Stimulated activated CD4-positive, alpha-beta T cell treated with anti-CD3 and anti-CD28 coated beads, Interleukin-1b, Interleukin-23, amount 100 ng/mL, for 24 hours (primary cell): ENCODE data around the gene PPP1R12B.
"Not testable (repeated sequence)": the region's sequence is repeated elsewhere in the genome, so short reads cannot be mapped to it uniquely, and the experiment has no call there.

Experiments
- DNase-seq, 4 experiments: peaks; one replicate each; pipeline ENCODE4 v3.0.0-alpha.2; 2020; ENCODE audit warnings: low read depth in 4 of 4, low spot score in 1 of 4

PPP1R12B gene

DNA sequence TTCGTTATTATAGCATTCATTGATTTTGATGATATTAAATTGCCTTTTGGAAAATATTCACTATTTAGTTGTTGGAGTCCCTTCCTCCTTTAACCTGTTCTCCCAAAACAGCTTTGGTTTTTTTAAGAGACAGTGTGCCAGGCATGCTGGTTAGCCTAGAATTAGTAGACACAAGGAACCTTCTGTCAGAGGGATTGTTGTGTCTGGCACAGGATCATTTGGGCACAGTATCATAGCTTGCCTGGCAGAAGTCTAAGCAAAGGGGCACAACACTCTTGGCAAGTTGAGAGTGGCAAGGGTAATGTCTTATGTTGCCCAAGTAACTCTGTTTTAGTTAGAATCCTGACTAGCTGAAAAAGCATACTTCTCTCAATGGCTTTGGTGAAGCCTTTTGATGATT is 49.9 kb downstream of the PPP1R12B start:
- DNase-seq = not testable (repeated sequence)

DNA sequence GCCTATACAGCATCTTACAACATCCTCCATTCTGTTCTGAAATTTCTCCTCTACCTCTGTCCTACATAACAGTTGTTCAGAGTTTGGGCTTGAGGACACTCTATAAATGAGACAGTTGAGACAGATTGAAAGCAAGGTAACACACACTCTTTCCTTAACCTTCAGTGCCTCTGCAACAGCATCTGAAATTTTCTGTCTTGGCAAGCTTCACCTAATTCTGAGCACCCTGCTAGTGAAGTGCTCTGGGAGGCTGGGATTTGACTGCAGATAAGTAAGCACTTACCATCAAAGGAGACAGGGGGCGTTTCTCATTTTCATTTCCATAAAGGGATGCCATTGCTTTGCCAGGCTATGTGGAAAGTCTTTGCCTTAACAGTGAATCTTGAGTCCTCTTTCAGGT is 53.3 kb downstream of the PPP1R12B start:
- not testable (repeated sequence) for DNase-seq

DNA sequence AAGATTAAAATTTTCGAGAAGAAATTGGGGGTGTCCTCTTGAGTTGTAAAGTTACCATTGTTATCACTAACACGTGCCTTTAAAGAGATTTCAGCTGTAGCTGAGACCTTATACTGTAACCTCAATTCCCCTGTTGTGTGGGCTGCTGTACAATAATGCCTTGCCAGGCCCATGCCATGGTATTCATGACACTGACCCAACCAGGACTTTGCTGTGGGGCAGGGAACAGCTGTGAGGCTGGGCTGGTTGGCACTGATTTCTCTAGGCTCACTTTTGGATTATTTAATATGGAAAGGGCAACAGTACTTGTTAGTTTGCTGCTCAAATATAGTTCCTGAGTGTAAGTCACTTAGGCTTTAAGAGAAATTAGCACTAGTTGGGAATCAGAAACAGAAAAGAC is 54.9 kb downstream of the PPP1R12B start:
- not testable (repeated sequence) for DNase-seq

DNA sequence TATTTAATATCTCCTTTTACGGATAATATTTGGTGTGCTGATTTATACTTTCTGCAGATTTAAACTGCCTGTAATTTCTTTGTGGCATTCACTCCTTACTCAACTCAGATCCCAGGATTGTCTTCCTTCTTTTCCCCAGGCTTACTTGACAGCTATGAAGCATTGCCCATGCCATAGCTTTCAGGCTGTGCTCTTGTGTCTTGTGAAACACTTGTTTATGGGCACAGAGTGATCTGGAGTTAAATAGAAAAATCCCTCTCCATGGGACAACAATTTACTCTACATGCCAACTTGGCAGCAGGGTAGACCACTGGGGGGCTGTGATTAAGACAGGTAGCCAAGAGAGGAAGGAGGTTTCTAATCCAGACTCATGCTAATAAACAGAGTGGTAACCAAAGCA is 57.4 kb downstream of the PPP1R12B start:
- DNase-seq = no peak

DNA sequence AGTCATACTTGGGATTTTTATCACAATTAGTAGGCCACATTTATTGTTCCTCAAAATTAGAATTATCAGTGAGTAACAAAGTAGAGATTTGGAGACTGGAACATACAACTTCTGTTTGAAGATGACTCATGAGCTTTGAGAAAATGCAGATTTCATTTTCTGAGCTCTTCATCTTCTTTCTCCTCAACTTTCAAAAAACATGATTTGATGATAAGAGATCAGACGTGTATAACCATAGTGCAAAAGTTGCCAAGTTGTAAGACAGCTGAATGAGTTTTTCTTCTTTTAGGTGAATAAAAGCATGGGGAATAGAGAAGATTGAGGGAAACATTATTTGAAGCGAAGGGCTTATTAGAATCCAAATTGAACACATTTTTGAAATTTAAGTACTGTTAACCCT is 58.4 kb downstream of the PPP1R12B start:
- DNase-seq = not testable (repeated sequence)

DNA sequence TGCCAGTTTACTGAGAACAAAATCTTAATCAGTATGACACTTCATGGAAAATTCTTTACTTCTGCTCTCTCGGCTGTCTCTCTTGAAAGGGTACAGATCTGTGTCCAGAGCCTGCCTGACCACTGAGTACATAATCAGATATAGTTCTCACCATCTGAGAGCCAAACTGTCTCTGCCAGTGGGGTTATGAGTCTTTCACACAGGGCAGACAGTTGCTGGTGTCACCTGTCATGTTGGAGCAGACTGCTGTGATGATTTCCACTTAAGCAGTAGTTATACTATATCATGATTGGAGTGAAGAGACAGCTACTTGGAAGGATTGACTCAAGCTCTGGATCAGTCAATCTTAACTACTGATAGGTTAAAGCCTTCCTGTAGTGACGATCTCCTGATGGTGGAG is 58.9 kb downstream of the PPP1R12B start:
- not testable (repeated sequence) for DNase-seq

DNA sequence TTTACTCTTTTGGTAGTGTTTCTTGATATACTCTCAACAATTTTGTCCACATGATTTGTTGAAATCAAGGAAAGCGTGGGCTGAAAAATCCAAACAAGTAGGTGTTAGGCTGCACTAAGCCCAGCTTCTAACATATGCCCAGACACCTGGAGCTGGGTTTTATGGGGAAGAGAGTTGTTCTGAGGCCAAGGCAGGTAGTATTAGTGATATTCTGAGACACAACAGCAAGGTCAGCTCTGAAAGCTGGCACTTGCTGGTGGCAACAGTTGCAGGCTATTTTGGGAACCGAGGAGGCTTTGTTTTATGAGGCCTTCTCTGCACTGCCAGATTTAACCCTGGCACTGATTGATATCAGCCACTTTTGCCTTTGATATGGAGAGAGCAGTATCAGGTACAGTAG is 61.8 kb downstream of the PPP1R12B start:
- DNase-seq = not testable (repeated sequence)

DNA sequence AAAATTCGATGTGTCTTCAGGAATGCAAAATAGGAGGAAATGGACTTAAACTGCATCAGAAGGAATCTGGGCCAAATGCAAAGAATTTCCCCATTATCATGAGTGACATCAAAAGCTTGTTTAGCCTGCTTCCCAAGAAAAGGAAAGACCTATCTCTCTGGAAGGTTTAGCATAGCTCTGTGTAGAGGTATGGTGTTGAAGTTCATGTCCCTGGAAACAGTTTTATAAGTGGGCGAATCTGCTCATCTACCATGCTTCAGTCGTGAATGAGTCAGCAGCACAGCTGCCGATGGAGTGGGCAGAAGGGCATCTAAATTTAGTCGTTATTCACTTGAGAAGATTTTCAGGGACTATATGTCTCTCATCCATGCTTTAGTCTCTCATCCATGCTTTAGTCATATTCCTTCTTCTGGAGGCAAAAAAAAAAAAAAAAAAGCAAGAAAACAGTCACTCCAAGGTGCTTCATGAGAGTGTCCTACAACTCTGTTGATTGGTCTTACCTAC is 62.4 kb downstream of the PPP1R12B start:
- not testable (repeated sequence) for DNase-seq

DNA sequence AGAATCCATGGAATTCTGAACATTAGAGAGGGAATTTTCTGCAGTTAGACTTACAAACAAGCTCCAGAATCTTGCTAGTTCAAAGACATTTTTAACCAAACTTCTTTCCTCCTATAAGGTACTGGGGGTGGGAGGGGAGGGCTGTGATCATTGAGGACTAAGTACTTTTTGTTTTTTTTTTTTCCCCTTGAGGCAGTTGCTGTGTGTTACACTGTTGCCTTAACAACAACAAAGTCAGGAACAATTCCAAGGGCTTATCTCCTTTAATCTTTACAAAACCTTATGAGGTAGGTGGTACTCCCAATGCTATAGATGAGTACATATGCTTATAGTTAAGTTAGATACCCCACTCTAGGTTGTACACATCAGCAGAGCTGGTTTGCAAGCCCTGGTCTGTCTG is 62.9 kb downstream of the PPP1R12B start:
- DNase-seq = no peak

DNA sequence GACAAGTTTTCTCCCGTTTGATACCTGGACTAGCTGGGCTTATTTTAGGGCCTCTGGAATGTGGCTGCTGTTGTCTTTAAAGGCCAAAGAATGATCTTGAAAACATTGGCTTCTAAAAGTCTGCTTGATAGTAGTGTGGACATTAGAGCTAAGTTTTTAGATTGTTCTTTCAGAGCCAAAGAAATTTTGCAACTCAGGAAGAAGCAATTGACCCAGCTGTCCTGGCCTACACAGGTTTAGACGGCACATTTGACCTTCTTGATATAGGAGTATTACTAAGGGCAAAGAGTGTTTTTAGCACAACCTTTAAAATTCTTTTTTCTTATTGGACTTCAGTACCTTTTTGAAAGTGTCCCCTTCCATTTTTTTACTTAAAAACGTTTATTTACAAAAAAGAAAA is 63.9 kb downstream of the PPP1R12B start:
- not testable (repeated sequence) for DNase-seq

DNA sequence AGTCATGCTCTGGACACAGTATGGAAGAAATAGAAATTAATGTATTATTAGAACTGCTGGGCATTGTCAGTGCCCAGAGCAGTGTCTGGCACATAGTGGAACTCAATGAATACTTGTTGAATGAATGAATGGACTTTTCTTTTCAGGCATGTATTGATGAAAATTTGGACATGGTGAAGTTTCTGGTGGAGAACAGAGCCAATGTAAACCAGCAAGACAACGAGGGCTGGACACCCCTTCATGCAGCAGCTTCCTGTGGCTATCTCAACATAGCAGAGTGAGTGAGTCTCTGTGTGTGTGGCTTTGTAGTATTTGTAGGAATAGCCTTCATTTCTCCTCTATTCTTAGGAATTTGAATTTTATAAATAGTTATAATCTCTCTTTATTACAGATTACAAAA is 68.1 kb downstream of the PPP1R12B start:
- no peak for DNase-seq

DNA sequence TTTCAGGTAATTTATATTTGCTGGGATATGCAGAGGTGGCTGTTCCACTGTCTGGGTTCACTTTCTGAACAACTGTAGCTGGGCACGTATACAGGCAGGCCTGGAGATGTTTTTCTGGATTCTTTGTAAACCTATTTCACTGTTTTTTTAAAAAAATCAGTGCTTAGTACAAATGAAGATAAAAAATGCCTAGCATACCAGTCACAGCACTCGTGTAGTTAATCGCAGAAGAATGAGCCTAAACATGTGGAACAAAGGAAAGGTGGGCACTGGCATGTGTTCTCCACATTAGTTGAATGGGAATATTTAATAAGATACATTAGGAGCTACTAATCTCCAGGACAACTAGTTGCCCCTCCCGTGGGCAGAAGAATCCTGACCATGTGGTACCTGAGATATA is 68.6 kb downstream of the PPP1R12B start:
- DNase-seq = not testable (repeated sequence)

DNA sequence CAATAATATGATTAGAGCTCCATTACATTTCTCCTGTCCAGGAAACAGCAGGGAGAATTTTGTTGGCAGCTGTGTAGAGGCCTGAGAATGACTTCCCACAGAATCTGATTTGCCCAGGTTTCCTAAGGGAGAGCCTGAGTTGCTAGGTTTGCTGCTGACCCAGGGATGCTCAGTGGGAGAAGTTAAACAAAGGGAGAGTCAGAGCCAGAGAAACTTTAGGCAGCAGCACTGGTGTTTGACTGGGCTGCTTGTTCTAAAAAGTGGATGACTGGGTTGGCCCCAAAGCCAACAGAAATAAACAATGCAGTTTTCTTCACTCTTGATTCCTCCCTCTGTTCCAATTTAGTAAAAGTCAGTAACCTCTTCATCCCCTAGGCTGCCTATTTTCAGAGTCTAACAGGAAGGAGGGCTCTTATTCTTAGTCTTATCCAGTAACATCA is 69.3 kb downstream of the PPP1R12B start:
- DNase-seq = not testable (repeated sequence)

DNA sequence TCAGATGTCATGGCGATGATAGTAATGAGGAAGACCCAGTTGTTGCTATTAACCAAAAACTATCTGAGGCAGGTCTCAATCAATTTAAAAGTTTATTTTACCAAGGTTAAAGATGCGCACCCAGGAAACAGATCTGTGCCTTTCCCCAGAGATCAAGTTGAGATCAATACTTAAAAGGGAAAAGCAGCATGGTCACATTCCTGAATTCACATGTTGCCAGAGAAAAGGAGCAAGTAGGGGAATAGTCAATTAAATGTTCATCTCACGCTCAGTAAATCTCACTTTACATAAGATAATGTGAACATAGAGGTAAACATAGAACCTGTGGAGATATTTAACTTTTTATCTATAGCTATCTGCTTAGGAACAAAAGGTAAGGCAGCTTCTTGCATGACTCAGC is 71.2 kb downstream of the PPP1R12B start:
- not testable (repeated sequence) for DNase-seq

DNA sequence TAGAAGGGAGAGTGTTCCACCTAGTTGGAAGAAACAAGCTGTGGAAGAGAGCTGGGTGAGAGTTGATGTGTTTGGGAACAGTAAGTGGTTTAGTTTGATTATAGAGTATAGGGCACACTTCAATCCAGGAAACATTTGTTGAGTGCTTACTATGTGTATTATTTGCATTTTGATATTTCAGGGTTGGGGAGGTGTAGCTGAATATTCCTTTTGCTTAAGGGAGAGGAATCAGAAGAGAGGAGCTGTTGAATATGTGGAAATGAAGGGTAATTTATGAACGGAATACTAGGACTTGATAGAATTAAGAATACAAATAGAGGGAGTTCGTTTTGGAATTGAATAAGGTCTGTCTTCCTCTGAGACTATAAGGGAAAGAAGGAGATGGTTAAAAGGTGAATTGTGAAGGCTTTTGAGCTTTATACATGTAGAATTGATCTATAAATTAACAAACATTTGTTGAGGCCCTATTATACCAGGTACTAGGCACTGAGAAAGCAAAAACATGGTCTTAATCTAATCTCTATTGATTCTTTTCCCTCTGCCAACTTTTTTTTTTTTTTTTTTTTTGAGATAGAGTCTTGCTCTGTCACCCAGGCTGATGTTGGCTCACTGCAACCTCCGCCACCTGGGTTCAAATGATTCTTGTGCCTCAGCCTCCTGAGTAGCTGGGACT is 72.1 kb downstream of the PPP1R12B start:
- DNase-seq = not testable (repeated sequence)

DNA sequence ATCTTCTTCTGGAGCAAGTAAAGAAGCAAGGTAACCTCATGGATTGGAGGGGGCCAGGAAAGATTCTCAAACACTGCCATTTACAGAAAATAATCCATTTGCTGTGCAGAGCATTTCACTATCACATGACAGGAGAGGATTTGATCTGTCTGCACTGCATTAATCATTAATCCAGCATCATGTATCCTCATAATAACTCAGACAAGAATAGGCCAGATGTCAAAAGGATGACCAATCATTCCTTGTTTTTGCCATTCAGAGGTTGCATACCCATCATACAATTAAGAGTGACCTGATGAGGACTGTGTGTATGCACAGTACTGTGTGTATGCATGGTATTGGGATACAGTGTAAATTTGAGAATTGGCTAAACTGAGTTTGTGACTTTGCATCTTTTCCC is 74.2 kb downstream of the PPP1R12B start:
- DNase-seq = not testable (repeated sequence)

DNA sequence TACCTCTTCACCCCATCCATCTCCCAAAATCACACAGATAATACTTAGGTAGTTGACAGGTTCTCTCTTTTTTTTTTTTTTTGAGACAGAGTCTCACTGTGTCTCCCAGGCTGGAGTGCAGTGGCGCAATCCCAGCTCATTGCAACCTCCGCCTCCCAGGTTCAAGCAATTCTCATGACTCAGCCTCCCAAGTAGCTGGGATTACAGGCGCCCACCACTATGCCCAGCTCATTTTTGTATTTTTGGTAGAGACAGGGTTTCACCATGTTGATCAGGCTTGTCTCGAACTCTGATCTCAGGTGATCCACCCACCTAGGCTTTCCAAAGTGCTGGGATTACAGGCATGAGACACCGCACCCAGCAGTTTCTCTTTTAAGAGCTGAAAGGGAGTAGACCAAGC is 75.8 kb downstream of the PPP1R12B start:
- not testable (repeated sequence) for DNase-seq

DNA sequence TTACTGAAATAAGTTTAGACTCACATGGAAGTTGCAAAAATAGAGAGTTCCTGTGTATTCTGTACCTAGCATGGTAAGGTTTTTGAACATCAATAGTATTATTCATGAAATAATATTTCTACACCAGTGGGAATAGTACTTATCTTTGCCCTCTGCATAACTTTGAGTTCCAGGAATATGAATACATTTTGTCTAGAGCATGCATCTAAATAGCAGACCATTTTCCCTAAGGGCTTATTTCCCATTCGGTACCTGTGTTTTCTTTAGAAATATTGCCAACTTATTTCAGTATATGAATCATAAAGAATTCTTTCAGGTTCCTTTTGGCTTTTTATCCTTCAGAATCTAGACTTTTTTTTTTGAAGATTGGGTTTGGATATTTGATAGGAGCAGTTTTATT is 81.6 kb downstream of the PPP1R12B start:
- not testable (repeated sequence) for DNase-seq

DNA sequence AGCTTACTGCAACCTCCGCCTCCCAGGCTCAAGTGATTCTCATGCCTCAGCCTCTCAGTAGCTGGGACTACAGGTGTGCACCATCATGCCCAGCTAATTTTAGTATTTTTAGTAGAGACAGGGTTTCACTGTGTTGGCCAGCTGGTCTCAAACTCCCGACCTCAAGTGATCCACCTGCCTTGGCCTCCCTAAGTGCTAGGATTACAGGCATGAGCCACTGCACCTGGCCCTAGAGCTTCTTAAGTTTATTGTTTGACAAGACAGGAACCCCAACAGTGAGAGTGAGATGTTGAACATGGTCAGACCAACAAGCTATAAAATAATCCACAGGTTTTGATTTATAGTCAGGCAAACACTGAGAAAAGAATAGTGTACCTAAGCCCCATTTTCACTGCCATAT is 83.8 kb downstream of the PPP1R12B start:
- DNase-seq = not testable (repeated sequence)

DNA sequence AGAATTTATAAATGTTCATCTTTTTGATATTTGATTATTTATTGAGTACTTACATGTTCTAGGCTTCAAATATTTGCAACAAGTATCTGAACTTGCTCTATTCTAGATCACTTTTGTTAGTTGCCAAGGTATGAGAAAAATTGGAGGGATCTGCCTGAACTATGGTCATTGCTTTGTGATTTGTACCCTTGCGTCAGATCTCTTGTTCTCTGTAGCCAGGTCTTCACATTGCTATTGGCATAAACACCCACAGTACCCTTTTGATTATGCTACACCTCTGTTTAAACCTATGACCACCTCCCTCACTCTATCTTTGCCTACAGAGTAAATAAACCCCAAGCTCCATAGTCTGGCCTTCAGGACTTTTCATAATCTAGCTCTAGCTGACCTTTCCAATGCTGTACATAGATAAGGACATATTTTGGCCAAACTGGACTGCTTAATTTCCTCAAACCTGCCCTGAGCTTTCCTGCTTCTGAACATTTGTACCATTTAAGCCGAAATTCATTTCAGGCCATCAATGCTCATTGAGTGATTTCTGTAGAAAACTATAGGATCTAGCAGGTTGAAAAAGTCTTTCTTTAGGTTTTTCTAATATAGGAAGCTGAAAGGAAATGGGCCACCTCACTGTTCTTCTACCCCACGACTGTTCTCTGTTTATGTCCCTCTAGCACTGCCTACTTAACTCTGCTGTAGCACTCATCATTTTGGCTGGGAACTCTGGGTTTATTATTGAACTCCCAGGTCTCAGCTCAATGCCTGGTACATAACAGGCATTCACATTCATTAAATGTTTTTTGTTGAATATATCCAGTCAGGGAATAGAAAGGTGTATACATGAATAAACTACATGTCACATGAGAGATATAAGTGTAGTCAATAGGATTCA is 84.9 kb downstream of the PPP1R12B start:
- no peak for DNase-seq

DNA sequence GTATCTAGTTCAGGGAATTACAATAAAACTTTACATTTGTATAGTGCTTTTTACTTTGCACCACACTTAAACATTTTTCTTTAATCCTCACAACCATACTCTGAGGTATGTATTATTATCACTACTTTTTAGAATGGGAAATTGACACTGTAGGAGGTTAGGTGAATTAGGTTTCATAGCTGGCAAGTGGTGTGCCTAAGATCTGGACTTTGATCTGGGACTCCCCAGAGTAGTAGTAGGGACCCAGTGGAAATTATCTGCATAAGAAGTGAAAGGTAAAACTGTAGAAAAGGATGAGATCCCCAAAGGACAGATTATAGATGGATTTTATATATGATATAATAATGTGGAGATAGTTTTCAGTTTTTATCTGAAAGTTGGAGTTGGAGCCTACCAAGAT is 85.6 kb downstream of the PPP1R12B start:
- no peak for DNase-seq
